Limb (tissue), 2 donors: ENCODE measurements around the gene IQGAP2.
"Not testable (repeated sequence)": the region's sequence is repeated elsewhere in the genome, so short reads cannot be mapped to it uniquely, and the experiment has no call there.

Source experiments
- DNase-seq, 2 donors: peaks; one replicate each; pipeline ENCODE4 v3.0.0-alpha.2; 2016; ENCODE audit errors: extremely low spot score in 2 of 2

IQGAP2 gene

GRCh38 chr5:76532052-76532451 is 129.0 kb downstream of the IQGAP2 start:
- DNase-seq, result no peak

- DNase-seq, result no peak
Observed at GRCh38 chr5:76532973-76533372, 129.9 kb downstream of the IQGAP2 start.

- no peak for DNase-seq
Observed at GRCh38 chr5:76535577-76535976, 132.5 kb downstream of the IQGAP2 start.

- no peak for DNase-seq
Observed at GRCh38 chr5:76537073-76537543, 134.0 kb downstream of the IQGAP2 start.

GRCh38 chr5:76542241-76542640 is 139.2 kb downstream of the IQGAP2 start:
- no peak for DNase-seq

- no peak for DNase-seq
Observed at GRCh38 chr5:76542887-76543690, 140.0 kb downstream of the IQGAP2 start.

- DNase-seq, result peak in 1 of 2 donors; percentile 47
Observed at GRCh38 chr5:76544268-76544926, 141.3 kb downstream of the IQGAP2 start.

GRCh38 chr5:76545184-76545583 is 142.1 kb downstream of the IQGAP2 start:
- DNase-seq, result no peak

- DNase-seq, result no peak
Observed at GRCh38 chr5:76546497-76547102, 143.5 kb downstream of the IQGAP2 start.

GRCh38 chr5:76547242-76547890 is 144.3 kb downstream of the IQGAP2 start:
- DNase-seq, result no peak

- no peak for DNase-seq
Observed at GRCh38 chr5:76547891-76548524, 144.9 kb downstream of the IQGAP2 start.

- no peak for DNase-seq
Observed at GRCh38 chr5:76548525-76549229, 145.6 kb downstream of the IQGAP2 start.

GRCh38 chr5:76550881-76551280 is 147.8 kb downstream of the IQGAP2 start:
- not testable (repeated sequence) for DNase-seq

- no peak for DNase-seq
Observed at GRCh38 chr5:76552546-76552945, 149.5 kb downstream of the IQGAP2 start.

GRCh38 chr5:76553251-76553650 is 150.2 kb downstream of the IQGAP2 start:
- no peak for DNase-seq

GRCh38 chr5:76555114-76555513 is 152.0 kb downstream of the IQGAP2 start:
- DNase-seq, result no peak

- no peak for DNase-seq
Observed at GRCh38 chr5:76555717-76556116, 152.6 kb downstream of the IQGAP2 start.

GRCh38 chr5:76556511-76557221 is 153.6 kb downstream of the IQGAP2 start:
- DNase-seq, result no peak

- DNase-seq, result no peak
Observed at GRCh38 chr5:76560952-76561891, 158.1 kb downstream of the IQGAP2 start.
